C4-2B (cell line): ENCODE measurements around the gene ANP32A.

Source experiments
- H3K27ac ChIP-seq: fragments of 450-650 bp; 2 replicates; pipeline ENCODE4 v1.5.1; 2017
- ZFX ChIP-seq: fragments of 450-650 bp; IDR thresholded peaks from 2 replicates; pipeline ENCODE4 v1.6.1; 2017
- TF ChIP-seq, protein P1 (sequence below): fragments of 450-650 bp; conservative IDR thresholded peaks from 2 replicates; pipeline ENCODE4 v1.5.1; 2017; ENCODE audit warnings: mild to moderate bottlenecking

ANP32A gene

GRCh38 chr15:68830141-68830785 is 9.6 kb upstream of the ANP32A start:
- no peak overlapping the region for H3K27ac ChIP-seq
- TF ChIP-seq, protein P1, sequence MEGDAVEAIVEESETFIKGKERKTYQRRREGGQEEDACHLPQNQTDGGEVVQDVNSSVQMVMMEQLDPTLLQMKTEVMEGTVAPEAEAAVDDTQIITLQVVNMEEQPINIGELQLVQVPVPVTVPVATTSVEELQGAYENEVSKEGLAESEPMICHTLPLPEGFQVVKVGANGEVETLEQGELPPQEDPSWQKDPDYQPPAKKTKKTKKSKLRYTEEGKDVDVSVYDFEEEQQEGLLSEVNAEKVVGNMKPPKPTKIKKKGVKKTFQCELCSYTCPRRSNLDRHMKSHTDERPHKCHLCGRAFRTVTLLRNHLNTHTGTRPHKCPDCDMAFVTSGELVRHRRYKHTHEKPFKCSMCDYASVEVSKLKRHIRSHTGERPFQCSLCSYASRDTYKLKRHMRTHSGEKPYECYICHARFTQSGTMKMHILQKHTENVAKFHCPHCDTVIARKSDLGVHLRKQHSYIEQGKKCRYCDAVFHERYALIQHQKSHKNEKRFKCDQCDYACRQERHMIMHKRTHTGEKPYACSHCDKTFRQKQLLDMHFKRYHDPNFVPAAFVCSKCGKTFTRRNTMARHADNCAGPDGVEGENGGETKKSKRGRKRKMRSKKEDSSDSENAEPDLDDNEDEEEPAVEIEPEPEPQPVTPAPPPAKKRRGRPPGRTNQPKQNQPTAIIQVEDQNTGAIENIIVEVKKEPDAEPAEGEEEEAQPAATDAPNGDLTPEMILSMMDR, result no peak

GRCh38 chr15:68829068-68829467 is 8.4 kb upstream of the ANP32A start:
- TF ChIP-seq, protein P1, result peak; percentile 39
- TF ChIP-seq ZFX, result no peak

DNA sequence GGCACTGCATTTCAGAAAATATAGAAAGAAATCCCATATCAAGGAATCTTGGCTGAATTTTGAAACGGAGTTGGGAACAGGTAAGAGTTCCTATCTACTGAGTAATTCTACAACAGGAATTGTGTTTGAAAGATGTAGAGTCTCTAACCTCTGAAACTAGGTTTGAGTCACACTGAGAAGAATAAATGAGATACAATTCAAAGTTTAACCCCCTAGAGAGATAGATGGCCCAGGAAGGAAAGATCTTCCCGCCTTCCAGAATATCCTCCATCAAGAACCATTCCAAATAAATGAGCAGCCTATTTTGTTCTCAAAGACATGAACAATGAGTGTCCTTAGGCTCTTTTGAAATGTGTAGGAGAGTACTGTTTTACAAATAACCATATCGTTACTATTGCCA is 2.9 kb upstream of the ANP32A start:
- TF ChIP-seq, protein P1, result no peak
- TF ChIP-seq ZFX, result no peak
- no peak overlapping the region for H3K27ac ChIP-seq

More at GRCh38 chr15:68829068-68829467, 8.4 kb upstream of the ANP32A start:
- no peak overlapping the region for H3K27ac ChIP-seq

DNA sequence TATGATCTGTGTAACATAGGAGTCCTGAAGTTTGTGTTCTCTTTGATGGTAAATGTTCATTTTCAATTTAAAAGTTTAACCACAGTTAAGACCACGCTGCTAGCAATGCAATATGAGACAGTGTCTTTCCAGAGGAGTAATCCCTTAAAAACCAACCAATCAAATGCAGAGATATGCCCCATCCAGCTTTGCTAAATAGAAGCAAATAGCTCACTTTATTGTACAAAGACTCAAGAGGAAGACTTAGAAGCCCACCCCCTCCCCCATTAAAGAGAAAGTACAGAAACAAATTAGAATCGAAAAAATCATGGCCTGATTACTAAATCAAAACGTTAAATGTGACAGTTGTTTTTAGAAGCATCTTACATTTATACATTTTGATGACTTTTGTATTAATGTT is 2.1 kb upstream of the ANP32A start:
- no peak overlapping the region for H3K27ac ChIP-seq
- TF ChIP-seq, protein P1, result no peak
- TF ChIP-seq ZFX, result no peak

DNA sequence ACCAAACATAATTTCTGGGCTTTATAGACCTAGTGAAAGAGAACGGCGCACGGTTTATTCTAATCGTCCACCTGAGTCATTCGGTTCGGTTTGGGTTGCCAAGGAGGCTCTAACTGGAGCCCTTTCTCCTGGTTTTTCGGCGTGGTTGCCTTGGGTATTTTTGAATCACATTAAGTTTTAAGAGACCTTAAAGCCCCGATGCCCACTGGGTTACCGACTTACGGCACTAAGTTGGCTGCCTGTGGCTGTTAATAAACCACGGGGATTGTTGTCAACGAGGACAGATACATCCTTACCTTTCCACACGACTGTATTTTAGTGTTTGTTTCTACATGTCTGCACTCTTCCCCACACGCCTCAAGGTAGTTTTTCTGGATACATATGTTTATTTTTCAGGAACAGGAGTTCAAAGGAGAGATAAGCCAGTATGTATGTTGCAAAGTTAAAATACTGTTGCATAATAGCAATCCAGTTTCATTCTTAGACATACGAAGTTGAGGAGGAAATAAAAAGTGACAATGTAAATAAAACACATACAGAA is 1.2 kb upstream of the ANP32A start:
- no peak for TF ChIP-seq ZFX
- TF ChIP-seq, protein P1, result no peak
- peak overlapping the region; percentile 97 for H3K27ac ChIP-seq

- H3K27ac ChIP-seq, result peak overlapping the region; percentile 97
- TF ChIP-seq ZFX, result 0 out of 2 replicates have a peak, but pooled peaks have one; percentile 10
- TF ChIP-seq, protein P1, result no peak
Measured at GRCh38 chr15:68821190-68821840, 620 bp upstream of the ANP32A start.

DNA sequence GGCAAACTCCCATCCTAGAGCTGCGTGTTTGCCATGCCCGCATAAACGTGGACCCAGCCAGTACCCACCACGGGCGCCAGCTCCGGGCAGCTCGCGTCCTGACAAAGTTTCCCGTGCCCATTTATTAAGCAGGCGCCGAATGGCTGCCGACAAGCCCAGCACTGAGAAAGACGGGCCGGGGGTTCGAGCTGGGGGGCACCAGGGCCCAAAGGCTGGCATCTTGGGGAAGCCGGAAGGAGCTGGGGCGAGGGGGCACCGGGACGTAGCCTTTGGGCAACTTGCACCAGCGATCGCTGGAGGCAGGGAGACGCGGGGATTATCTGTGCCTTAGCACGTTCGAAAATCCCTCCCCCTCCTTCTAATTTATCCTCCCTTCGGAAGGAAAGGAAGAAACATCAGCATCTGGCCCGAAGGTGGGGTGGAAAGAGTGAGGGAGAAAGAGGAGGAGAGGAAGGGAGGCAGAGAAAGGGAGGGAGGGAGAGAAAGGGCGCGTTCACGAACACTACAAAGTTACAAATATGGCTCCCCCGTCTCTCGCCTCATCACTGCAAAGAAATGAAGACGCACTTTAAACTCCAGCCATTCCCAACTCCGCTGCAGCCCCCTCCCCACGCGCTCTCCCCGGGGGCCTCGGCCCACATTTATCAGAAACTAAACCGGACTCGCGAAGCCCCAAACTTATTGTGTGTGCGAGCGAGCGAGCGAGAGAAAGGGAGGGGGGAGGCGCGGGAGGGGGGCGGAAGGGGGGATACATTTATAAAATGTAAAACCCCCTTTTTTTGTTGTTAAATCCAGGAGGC is 1.0 kb downstream of the ANP32A start:
- H3K27ac ChIP-seq, result peak overlapping the region; percentile 97
- no peak for TF ChIP-seq ZFX
- TF ChIP-seq, protein P1, result no peak
